ENCODE measurements around the gene CHTF8.

DNA sequence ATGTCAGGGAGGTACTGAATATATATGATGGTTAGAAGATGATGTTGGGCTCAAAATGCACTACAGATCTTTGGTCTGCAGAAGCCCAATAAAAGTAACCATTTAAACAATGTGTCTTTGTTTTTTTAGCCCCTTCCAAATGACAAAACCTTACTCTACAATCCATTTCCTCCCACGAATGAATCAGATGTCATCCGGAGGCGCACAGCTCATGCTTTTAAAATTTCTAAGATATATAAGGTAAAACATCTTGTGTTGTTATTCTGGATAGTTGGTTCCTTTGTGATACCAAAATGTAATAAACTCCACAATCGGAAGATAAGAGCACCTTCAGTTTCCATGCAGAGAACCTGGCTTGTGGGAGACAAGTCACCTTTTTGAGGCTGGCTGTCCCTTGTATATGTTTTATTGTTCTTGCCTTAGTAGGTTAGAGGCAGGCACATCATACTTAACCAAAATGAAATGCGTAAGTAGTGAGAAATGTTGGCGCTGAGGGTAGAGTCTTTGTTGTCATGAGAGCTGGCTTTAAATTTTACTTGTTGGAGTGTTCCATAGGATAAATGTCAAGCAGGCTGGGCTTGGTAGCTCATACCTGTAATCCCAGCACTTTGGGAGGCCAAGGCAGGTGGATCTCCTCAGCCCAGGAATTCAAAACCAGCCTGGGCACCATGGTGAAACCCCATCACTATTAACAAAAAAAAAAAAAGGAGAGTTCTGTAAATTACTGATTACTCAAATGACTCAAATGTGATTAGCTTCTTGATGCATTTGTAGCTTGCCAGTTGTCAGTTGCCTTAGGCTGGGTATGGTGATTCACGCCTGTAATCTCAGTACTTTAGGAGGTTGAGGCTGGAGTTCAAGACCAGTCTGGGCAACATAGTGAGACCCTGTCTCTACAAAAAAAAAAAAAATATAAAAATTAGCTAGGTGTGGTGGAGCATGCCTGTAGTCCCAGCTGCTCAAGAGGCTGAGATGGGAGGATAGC, 34.9 kb upstream of the CHTF8 start:
- TF ChIP-seq, protein P1, sequence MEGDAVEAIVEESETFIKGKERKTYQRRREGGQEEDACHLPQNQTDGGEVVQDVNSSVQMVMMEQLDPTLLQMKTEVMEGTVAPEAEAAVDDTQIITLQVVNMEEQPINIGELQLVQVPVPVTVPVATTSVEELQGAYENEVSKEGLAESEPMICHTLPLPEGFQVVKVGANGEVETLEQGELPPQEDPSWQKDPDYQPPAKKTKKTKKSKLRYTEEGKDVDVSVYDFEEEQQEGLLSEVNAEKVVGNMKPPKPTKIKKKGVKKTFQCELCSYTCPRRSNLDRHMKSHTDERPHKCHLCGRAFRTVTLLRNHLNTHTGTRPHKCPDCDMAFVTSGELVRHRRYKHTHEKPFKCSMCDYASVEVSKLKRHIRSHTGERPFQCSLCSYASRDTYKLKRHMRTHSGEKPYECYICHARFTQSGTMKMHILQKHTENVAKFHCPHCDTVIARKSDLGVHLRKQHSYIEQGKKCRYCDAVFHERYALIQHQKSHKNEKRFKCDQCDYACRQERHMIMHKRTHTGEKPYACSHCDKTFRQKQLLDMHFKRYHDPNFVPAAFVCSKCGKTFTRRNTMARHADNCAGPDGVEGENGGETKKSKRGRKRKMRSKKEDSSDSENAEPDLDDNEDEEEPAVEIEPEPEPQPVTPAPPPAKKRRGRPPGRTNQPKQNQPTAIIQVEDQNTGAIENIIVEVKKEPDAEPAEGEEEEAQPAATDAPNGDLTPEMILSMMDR (IDR thresholded peaks at IDR 0.05), result no peak
- TF ChIP-seq POLR2A (IDR thresholded peaks at IDR 0.05) (no peak), POLR2AphosphoS5 (IDR thresholded peaks at IDR 0.05) (no peak)

Measured in breast epithelium (tissue), 3 donors.